H1 (cell line): ENCODE results near the gene MMS22L. TPM values are rescaled to one million over a fixed set of nuclear protein-coding genes. Genes with fewer than 3 reads are reported as not detected.

Experiments used
- CTCF ChIA-PET: fragments of 300-600 bp; sonication (Branson Sonifier 250); formaldehyde crosslinking; loops from one replicate; lab custom pipeline; 2021; ENCODE audit not compliant: partially characterized antibody; lab: Charles Lee
- POLR2A ChIA-PET: fragments of 300-600 bp; sonication (Branson Sonifier 250); formaldehyde crosslinking; loops from one replicate; lab custom pipeline; 2021; ENCODE audit warnings: inconsistent platforms; ENCODE audit not compliant: partially characterized antibody; lab: Charles Lee
- DNase-seq, 2 experiments: peaks; one replicate each; pipeline versions ENCODE4 v3.0.0 to v3.0.0-alpha.2; 2010 to 2022; ENCODE audit warnings: low spot score in 2 of 2, low read depth in 1 of 2, mixed read lengths in 1 of 2
- FAIRE-seq: peaks from 2 replicates; lab custom pipeline; 2011; peaks lifted over from hg19 to GRCh38; lab: Jason Lieb, UNC
- H2AFZ ChIP-seq: 2 replicates; pipeline ENCODE4 v1.8.1; 2012; ENCODE audit warnings: low read length, inconsistent platforms
- H2AK5ac ChIP-seq: 2 replicates; pipeline ENCODE4 v1.6.1; 2013; ENCODE audit warnings: low read depth, low read length
- H2BK120ac ChIP-seq: replicated peaks from 2 replicates; pipeline ENCODE3; 2013; ENCODE audit warnings: low read depth, low read length, inconsistent platforms
- H2BK12ac ChIP-seq: 2 replicates; pipeline ENCODE4 v1.6.1; 2013; ENCODE audit warnings: low read depth, low read length
- H2BK15ac ChIP-seq: 2 replicates; pipeline ENCODE4 v1.6.1; 2013; ENCODE audit warnings: low read length
- H2BK20ac ChIP-seq: 2 replicates; pipeline ENCODE4 v1.6.1; 2013; ENCODE audit warnings: low read length
- H2BK5ac ChIP-seq: 2 replicates; pipeline ENCODE4 v1.6.1; 2013; ENCODE audit warnings: low read depth, low read length
- H3K14ac ChIP-seq: 2 replicates; pipeline ENCODE4 v1.6.1; 2013; ENCODE audit warnings: inconsistent platforms; ENCODE audit not compliant: insufficient read length
- H3K18ac ChIP-seq: 2 replicates; pipeline ENCODE4 v1.6.1; 2013; ENCODE audit warnings: low read length; ENCODE audit errors: extremely low read depth
- H3K23ac ChIP-seq: 2 replicates; pipeline ENCODE4 v1.6.1; 2013; ENCODE audit warnings: inconsistent platforms; ENCODE audit not compliant: insufficient read length
- H3K23me2 ChIP-seq: 2 replicates; pipeline ENCODE4 v1.6.1; 2013; ENCODE audit warnings: low read depth, low read length
- H3K27ac ChIP-seq: 2 replicates; pipeline ENCODE4 v1.6.1; 2011; ENCODE audit warnings: low read depth, low read length, inconsistent platforms
- H3K27me3 ChIP-seq, 4 experiments: replicated peaks in 1 of 4; 1 replicate in 1 of 4; 2 replicates in 3 of 4; pipeline versions ENCODE4 v1.6.1 to v1.8.1; 2011 to 2013; ENCODE audit warnings: low read length in 3 of 4, mild to moderate bottlenecking in 3 of 4, inconsistent platforms in 2 of 4, mixed read lengths in 2 of 4, moderate library complexity in 1 of 4; ENCODE audit not compliant: control insufficient read depth in 3 of 4, insufficient read depth in 3 of 4; ENCODE audit errors: extremely low read depth in 1 of 4
- H3K36me3 ChIP-seq, 4 experiments: 2 replicates each; pipeline versions ENCODE4 v1.6.1 to v1.8.1; 2011 to 2013; ENCODE audit warnings: mild to moderate bottlenecking in 4 of 4, low read length in 3 of 4, moderate library complexity in 2 of 4, control low read depth in 1 of 4, inconsistent platforms in 1 of 4; ENCODE audit not compliant: insufficient read depth in 4 of 4, control insufficient read depth in 2 of 4
- H3K4ac ChIP-seq: replicated peaks from 2 replicates; pipeline ENCODE3; 2013; ENCODE audit warnings: low read length, low read depth, mixed read lengths, inconsistent platforms; ENCODE audit not compliant: insufficient read length
- H3K4me1 ChIP-seq, 4 experiments: replicated peaks in 1 of 4; 1 replicate in 1 of 4; 2 replicates in 3 of 4; pipeline versions ENCODE4 v1.6.1 to v1.8.1; 2011 to 2013; ENCODE audit warnings: low read length in 3 of 4, inconsistent platforms in 2 of 4, mixed read lengths in 1 of 4; ENCODE audit not compliant: insufficient read depth in 4 of 4, control insufficient read depth in 3 of 4
- H3K4me2 ChIP-seq, 2 experiments: 2 replicates each; pipeline versions ENCODE4 v1.6.1 to v1.8.1; 2011 to 2013; ENCODE audit warnings: low read depth in 2 of 2, low read length in 2 of 2, control low read depth in 1 of 2, inconsistent platforms in 1 of 2, mild to moderate bottlenecking in 1 of 2; ENCODE audit not compliant: insufficient read depth in 1 of 2
- H3K4me3 ChIP-seq, 4 experiments: fragments of 200-600, 300-600 bp in 1 of 4; sonication (generic), shearing (Covaris generic), sonication (Bioruptor Twin) in 1 of 4; 2 replicates each; pipeline versions ENCODE4 v1.5.1 to v1.8.1; 2011 to 2016; ENCODE audit warnings: low read length in 4 of 4, low read depth in 3 of 4, control low read depth in 2 of 4, inconsistent platforms in 2 of 4, mild to moderate bottlenecking in 2 of 4, mixed read lengths in 1 of 4, moderate library complexity in 1 of 4; ENCODE audit not compliant: insufficient read depth in 2 of 4; ENCODE audit errors: extremely low read depth in 1 of 4
- H3K56ac ChIP-seq: replicated peaks from 2 replicates; pipeline ENCODE3; 2013; ENCODE audit warnings: low read depth, mild to moderate bottlenecking, mixed read lengths, low read length, inconsistent platforms; ENCODE audit not compliant: insufficient read length
- H3K79me1 ChIP-seq: 2 replicates; pipeline ENCODE4 v1.6.1; 2013; ENCODE audit warnings: low read depth, low read length, control low read depth
- H3K79me2 ChIP-seq, 2 experiments: 2 replicates each; pipeline versions ENCODE4 v1.6.1 to v1.8.1; 2012 to 2013; ENCODE audit warnings: low read length in 2 of 2, mild to moderate bottlenecking in 2 of 2, inconsistent platforms in 1 of 2; ENCODE audit not compliant: insufficient read depth in 2 of 2, control insufficient read depth in 1 of 2
- H3K9ac ChIP-seq, 4 experiments: replicated peaks in 1 of 4; 1 replicate in 1 of 4; 2 replicates in 3 of 4; pipeline versions ENCODE4 v1.6.1 to v1.8.1; 2011 to 2013; ENCODE audit warnings: low read depth in 3 of 4, low read length in 3 of 4, control low read depth in 2 of 4, mild to moderate bottlenecking in 2 of 4, moderate library complexity in 2 of 4, inconsistent platforms in 1 of 4; ENCODE audit errors: extremely low read depth in 1 of 4
- H3K9me3 ChIP-seq, 2 experiments: 2 replicates each; pipeline versions ENCODE4 v1.6.1 to v1.8.1; 2012 to 2013; ENCODE audit warnings: mild to moderate bottlenecking in 2 of 2, moderate library complexity in 2 of 2, control low read depth in 1 of 2, inconsistent platforms in 1 of 2, low read depth in 1 of 2, low read length in 1 of 2, mixed read lengths in 1 of 2; ENCODE audit not compliant: insufficient read depth in 2 of 2
- H4K20me1 ChIP-seq, 2 experiments: replicated peaks in 1 of 2; 2 replicates each; pipeline versions ENCODE3 to v1.8.1; 2011 to 2013; ENCODE audit warnings: inconsistent platforms in 2 of 2, low read length in 2 of 2, mild to moderate bottlenecking in 1 of 2; ENCODE audit not compliant: insufficient read depth in 2 of 2, control insufficient read depth in 1 of 2
- H4K5ac ChIP-seq: 2 replicates; pipeline ENCODE4 v1.6.1; 2013; ENCODE audit warnings: low read length, low read depth, mixed read lengths, inconsistent platforms; ENCODE audit not compliant: insufficient read length
- H4K8ac ChIP-seq: 2 replicates; pipeline ENCODE4 v1.8.0; 2013; ENCODE audit warnings: mild to moderate bottlenecking, moderate library complexity, low read length, inconsistent platforms; ENCODE audit not compliant: insufficient read depth; ENCODE audit errors: extremely low read depth
- H4K91ac ChIP-seq: replicated peaks from 2 replicates; pipeline ENCODE3; 2013; ENCODE audit warnings: low read length, mixed read lengths, inconsistent platforms; ENCODE audit not compliant: insufficient read length
- CBX8 ChIP-seq: fragments of 300-800, 300-1000 bp; sonication (generic); IDR thresholded peaks from 2 replicates; pipeline ENCODE4 v1.7.1; 2016; ENCODE audit warnings: low read depth, low read length, borderline replicate concordance
- CEBPB ChIP-seq: IDR thresholded peaks from 2 replicates; pipeline ENCODE4 v1.6.1; 2012; ENCODE audit warnings: low read depth, low read length
- FOSL1 ChIP-seq: IDR thresholded peaks from 2 replicates; pipeline ENCODE4 v1.6.1; 2011; ENCODE audit warnings: mild to moderate bottlenecking, low read depth, low read length, moderate library complexity; ENCODE audit not compliant: insufficient read depth
- KDM4A ChIP-seq: IDR thresholded peaks from one replicate; pipeline ENCODE4 v1.7.1; 2012; ENCODE audit warnings: low read depth, mild to moderate bottlenecking, moderate library complexity, low read length, inconsistent platforms; ENCODE audit not compliant: severe bottlenecking
- PHF8 ChIP-seq: fragments of 200-600 bp; sonication (generic); conservative IDR thresholded peaks from 2 replicates; pipeline ENCODE4 v1.7.1; 2012; ENCODE audit warnings: low read depth, mild to moderate bottlenecking, inconsistent platforms, low read length, moderate library complexity
- RNF2 ChIP-seq: fragments of 200-900, 300-1000 bp; sonication (generic); IDR thresholded peaks from 2 replicates; pipeline ENCODE4 v1.7.1; 2016; ENCODE audit warnings: borderline replicate concordance, low read depth, mild to moderate bottlenecking, antibody characterized with exemption, low read length; ENCODE audit not compliant: poor library complexity, severe bottlenecking; ENCODE audit errors: missing control alignments
- SAP30 ChIP-seq: fragments of 300-600 bp; sonication (generic); IDR thresholded peaks from 2 replicates; pipeline ENCODE4 v1.7.1; 2012; ENCODE audit warnings: low read length, moderate library complexity, mild to moderate bottlenecking, inconsistent platforms; ENCODE audit not compliant: insufficient read depth, insufficient replicate concordance
- SIN3A ChIP-seq, 2 experiments: IDR thresholded peaks in 1 of 2; conservative IDR thresholded peaks in 1 of 2; 2 replicates each; pipeline ENCODE4 v1.6.1; 2011 to 2012; ENCODE audit warnings: low read length in 2 of 2, improper control_type of control experiment in 1 of 2, low read depth in 1 of 2, mild to moderate bottlenecking in 1 of 2
- SRF ChIP-seq: IDR thresholded peaks from 2 replicates; pipeline ENCODE4 v1.6.1; 2011; ENCODE audit warnings: mild to moderate bottlenecking, low read depth, low read length, moderate library complexity
- SUZ12 ChIP-seq: fragments of 200-600 bp; sonication (generic); IDR thresholded peaks from 2 replicates; pipeline ENCODE4 v1.6.1; 2012; ENCODE audit warnings: mild to moderate bottlenecking, inconsistent platforms, low read length, moderate library complexity, mixed read lengths
- TAF1 ChIP-seq: IDR thresholded peaks from 2 replicates; pipeline ENCODE4 v1.6.1; 2011; ENCODE audit warnings: mild to moderate bottlenecking, low read depth, low read length
- WGBS, 2 experiments: shearing (Covaris generic) in 1 of 2; methylation state at CpG; one replicate each; pipeline versions ENCODE4 v1.1.6 to v1.1.7; 2013 to 2015; ENCODE audit warnings: low lambda C conversion rate in 2 of 2, mixed read lengths in 2 of 2, inconsistent platforms in 1 of 2, low coverage in 1 of 2, missing lambda C conversion rate in 1 of 2; ENCODE audit not compliant: insufficient replicate concordance in 2 of 2, insufficient coverage in 1 of 2, insufficient read length in 1 of 2; ENCODE audit errors: extremely low coverage in 1 of 2, missing lambda C conversion rate in 1 of 2; 5-methylcytosine and 5-hydroxymethylcytosine counted together
- polyA plus RNA-seq, 7 experiments: library from polyadenylated mRNA; depleted of rRNA in 3 of 7; stranded (reverse) in 5 of 7; unstranded in 2 of 7; fragments of >200 nt in 5 of 7; fragments of 200-250 nt in 2 of 7; gene quantifications; 1 replicate in 5 of 7; 2 replicates in 1 of 7; 4 replicates in 1 of 7; pipeline versions ENCODE4 v1.2.1 to v1.2.3, GENCODE V29; 2011 to 2013; ENCODE audit warnings: missing spikeins in 2 of 7, mixed read lengths in 2 of 7
- total RNA-seq: library from RNA; stranded (reverse); fragmentation: NEBNext Ultra II Directional; extraction: Animal tissue kit (Norgen Biotek cat#: 25700); gene quantifications from 2 replicates; pipeline ENCODE4 v1.2.1, GENCODE V29; 2021
- TF ChIP-seq, protein P1 (sequence below): IDR thresholded peaks from 2 replicates; pipeline ENCODE4 v1.6.1; 2012; ENCODE audit warnings: inconsistent platforms

MMS22L gene
- total and polyA plus RNA-seq, 2 of the 8 experiments (the other 6 are each of a cell fraction or from before 2014, with no cell fraction given) = 11.1 to 32.6 TPM

DNA sequence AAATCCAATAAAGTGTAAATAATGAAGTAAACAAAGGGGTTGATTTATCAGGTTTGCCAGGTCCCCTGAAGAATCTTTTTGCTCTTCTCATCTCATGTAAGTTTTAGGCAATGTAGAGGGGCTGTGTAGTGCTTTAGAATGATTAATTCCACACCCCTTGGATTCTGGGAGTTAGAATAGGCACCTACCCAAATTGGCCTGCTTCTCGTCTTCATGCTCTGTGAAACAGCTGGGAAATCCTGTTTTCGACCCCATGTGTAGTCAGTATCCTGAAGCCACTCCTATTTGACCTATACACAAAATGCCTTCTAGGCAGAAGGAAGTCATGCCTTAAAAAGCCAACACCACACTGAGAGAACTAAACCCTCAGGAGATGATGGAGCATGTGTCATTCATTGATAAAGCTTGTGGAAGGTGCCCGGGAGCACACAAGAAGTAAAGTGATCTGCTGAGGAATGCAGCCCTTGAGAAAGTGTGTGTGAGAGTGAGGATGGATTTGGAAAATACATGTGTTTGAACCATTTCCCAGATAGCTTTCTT lies 187.6 kb downstream of the MMS22L start:
- H3K4me2 ChIP-seq = no peak overlapping the region
- no peak overlapping the region for H3K23ac ChIP-seq
- no peak overlapping the region for H2BK5ac ChIP-seq
- H3K4me1 ChIP-seq = no peaks in the 10 kb centered on the region
- no peak overlapping the region for H2BK15ac ChIP-seq
- no peak overlapping the region for H3K27ac ChIP-seq
- H3K79me2 ChIP-seq = no peaks in the 10 kb centered on the region
- H4K8ac ChIP-seq = no peak overlapping the region
- no peak overlapping the region for H2AFZ ChIP-seq
- no peaks in the 10 kb centered on the region for H3K27me3 ChIP-seq
- no peak overlapping the region for H4K91ac ChIP-seq
- no peaks in the 10 kb centered on the region for H3K79me1 ChIP-seq
- no peak overlapping the region for H3K56ac ChIP-seq
- no peak overlapping the region for H2BK120ac ChIP-seq
- H3K4me3 ChIP-seq = no peak overlapping the region
- H3K4ac ChIP-seq = no peak overlapping the region
- H3K18ac ChIP-seq = no peak overlapping the region
- H2BK12ac ChIP-seq = no peak overlapping the region
- no peaks in the 10 kb centered on the region for H3K36me3 ChIP-seq
- no peak overlapping the region for H2BK20ac ChIP-seq
- no peak overlapping the region for H4K5ac ChIP-seq
- 86% methylated on average over 3 of the region's 3 CpGs; no CpG with 5 or more reads in 1 of the 2 experiments for WGBS, 2 experiments
- FAIRE-seq = no peak
- no peak overlapping the region for H3K9ac ChIP-seq
- no peaks in the 10 kb centered on the region for H3K9me3 ChIP-seq
- H3K14ac ChIP-seq = no peak overlapping the region
- no peaks in the 10 kb centered on the region for H4K20me1 ChIP-seq
- H3K23me2 ChIP-seq = no peaks in the 10 kb centered on the region
- CTCF ChIA-PET = interaction anchor here (0.6 to 1.2 kb wide), 2 partner anchors 18 to 1346 kb away, joined by 3 read pairs; no protein-coding TSS in a partner anchor
- H2AK5ac ChIP-seq = no peak overlapping the region
- no peak for DNase-seq
- POLR2A ChIA-PET = no interaction called here
- TF ChIP-seq FOSL1 = no peak
- no peak for TF ChIP-seq SRF
- no peak for TF ChIP-seq RNF2
- TF ChIP-seq SUZ12 = no peak
- TF ChIP-seq CBX8 = no peak
- no peak for TF ChIP-seq TAF1
- no peak for TF ChIP-seq SIN3A (conservative IDR thresholded peaks at IDR 0.05 in 1 of 2, IDR thresholded peaks at IDR 0.05 in 1 of 2; ENCODE audit: low read depth in 1 of 2, low read length in 2 of 2)
- no peak for TF ChIP-seq KDM4A
- TF ChIP-seq PHF8 = no peak
- TF ChIP-seq SAP30 = no peak
- TF ChIP-seq CEBPB = no peak
- TF ChIP-seq, protein P1, sequence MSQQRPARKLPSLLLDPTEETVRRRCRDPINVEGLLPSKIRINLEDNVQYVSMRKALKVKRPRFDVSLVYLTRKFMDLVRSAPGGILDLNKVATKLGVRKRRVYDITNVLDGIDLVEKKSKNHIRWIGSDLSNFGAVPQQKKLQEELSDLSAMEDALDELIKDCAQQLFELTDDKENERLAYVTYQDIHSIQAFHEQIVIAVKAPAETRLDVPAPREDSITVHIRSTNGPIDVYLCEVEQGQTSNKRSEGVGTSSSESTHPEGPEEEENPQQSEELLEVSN = no peak
